Measurements from ENCODE around the gene ALG10B. TPM values are rescaled to one million over a fixed set of nuclear protein-coding genes. Genes with fewer than 3 reads are reported as not detected.
"Not testable (repeated sequence)": the region's sequence is repeated elsewhere in the genome, so short reads cannot be mapped to it uniquely, and the experiment has no call there.

Gene ALG10B
- 8.8 TPM for polyA plus RNA-seq (2012; ENCODE audit: missing spikeins)

DNA sequence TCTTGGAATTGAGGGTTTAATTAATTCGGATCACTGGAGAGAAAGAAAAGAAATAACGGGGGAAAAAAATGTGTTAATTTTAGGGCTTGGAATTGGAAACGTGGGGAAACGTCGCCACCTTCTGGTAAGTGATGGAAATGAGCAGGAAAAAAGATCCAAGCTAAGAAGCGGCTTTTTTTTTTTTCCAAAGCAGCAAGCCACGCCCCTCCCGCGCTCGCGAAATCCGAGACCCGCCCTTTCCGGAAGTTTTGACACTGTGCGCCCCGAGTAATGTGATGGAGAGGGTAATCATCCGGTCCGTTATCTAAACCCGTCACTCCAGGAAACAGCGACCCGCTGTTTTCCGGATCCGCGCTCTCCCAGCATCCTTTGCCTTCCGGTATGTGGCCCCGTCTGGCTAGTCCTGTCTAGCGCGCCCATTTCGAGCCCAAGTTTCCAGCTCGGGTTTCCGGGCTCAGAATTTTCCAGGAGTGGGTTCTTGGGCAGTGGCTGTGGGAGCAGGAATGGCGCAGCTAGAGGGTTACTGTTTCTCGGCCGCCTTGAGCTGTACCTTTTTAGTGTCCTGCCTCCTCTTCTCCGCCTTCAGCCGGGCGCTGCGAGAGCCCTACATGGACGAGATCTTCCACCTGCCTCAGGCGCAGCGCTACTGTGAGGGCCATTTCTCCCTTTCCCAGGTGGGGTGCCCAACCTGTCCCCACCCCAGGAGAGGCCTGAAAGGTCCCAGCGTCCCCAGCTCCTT is at the start of gene ALG10B:
TSS of gene ALG10B (plus strand) at position 384 of the 739 bp plus-strand sequence. CDS start at position 504, 120 bp downstream.
- TF ChIP-seq POLR2AphosphoS5 (IDR thresholded peaks at IDR 0.05; ENCODE audit: low read depth, low read length) (peak; percentile 85), POLR2A (IDR thresholded peaks at IDR 0.05; ENCODE audit: low read depth, low read length) (peak; percentile 81), TAF1 (IDR thresholded peaks at IDR 0.05; ENCODE audit: borderline replicate concordance, low read depth, low read length) (peak; percentile 88)
- FAIRE-seq, result peak; percentile 92
- DNase-seq (ENCODE audit: insufficient read length), result peak; percentile 29

GRCh38 chr12:38268612-38269011 is 48.0 kb upstream of the ALG10B start:
- TF ChIP-seq TAF1 (IDR thresholded peaks at IDR 0.05; ENCODE audit: borderline replicate concordance, low read depth, low read length) (no peak), POLR2AphosphoS5 (IDR thresholded peaks at IDR 0.05; ENCODE audit: low read depth, low read length) (no peak), POLR2A (IDR thresholded peaks at IDR 0.05; ENCODE audit: low read depth, low read length) (no peak)
- DNase-seq (ENCODE audit: insufficient read length) (no peak), FAIRE-seq (no peak)

DNA sequence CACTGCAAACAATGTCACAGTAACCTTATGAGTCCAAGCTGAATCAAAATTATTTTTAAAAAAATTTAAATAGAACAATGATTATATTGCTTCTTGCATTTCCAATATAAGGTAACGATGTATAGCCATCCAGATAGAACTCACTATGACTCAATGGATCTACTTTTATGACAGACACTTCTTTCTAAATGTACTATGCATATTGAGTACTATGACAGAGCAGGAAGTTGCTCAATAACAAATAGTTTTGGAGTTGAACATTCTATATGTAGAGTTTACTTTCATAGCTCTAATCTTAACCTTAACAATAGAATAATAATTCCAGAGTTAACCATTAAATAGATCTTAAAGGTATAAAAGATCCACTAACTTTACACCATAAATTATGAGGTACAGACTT is 46.7 kb upstream of the ALG10B start:
- DNase-seq (ENCODE audit: insufficient read length) (no peak), FAIRE-seq (no peak)
- TF ChIP-seq POLR2AphosphoS5 (IDR thresholded peaks at IDR 0.05; ENCODE audit: low read depth, low read length), result no peak
- no peak for TF ChIP-seq POLR2A (IDR thresholded peaks at IDR 0.05; ENCODE audit: low read depth, low read length)
- TF ChIP-seq TAF1 (IDR thresholded peaks at IDR 0.05; ENCODE audit: borderline replicate concordance, low read depth, low read length), result no peak

GRCh38 chr12:38279756-38280155 is 36.8 kb upstream of the ALG10B start:
- FAIRE-seq, result no peak
- TF ChIP-seq POLR2AphosphoS5 (IDR thresholded peaks at IDR 0.05; ENCODE audit: low read depth, low read length), result no peak
- TF ChIP-seq TAF1 (IDR thresholded peaks at IDR 0.05; ENCODE audit: borderline replicate concordance, low read depth, low read length), result no peak
- TF ChIP-seq POLR2A (IDR thresholded peaks at IDR 0.05; ENCODE audit: low read depth, low read length), result no peak
- no peak for DNase-seq (ENCODE audit: insufficient read length)

DNA sequence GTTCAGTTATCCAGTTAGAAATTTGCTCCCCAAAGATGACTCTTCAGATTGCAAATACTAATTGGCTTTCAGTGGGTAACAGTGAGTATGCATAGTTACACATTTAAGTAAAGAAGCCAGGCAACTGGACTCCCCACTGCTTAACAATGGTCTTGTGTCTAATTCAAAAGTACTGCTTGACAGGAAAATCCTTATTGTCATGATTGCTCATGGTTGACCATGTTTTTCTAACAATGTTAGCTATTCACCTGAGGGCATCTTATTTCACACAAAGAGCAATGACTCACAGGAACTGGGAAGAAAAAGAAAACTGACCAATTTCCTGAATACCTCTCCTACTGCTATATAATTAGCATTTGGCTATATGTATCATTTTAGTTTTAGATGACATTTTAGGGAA is 33.7 kb upstream of the ALG10B start:
- FAIRE-seq (no peak), DNase-seq (ENCODE audit: insufficient read length) (no peak)
- TF ChIP-seq TAF1 (IDR thresholded peaks at IDR 0.05; ENCODE audit: borderline replicate concordance, low read depth, low read length) (no peak), POLR2A (IDR thresholded peaks at IDR 0.05; ENCODE audit: low read depth, low read length) (no peak), POLR2AphosphoS5 (IDR thresholded peaks at IDR 0.05; ENCODE audit: low read depth, low read length) (no peak)

DNA sequence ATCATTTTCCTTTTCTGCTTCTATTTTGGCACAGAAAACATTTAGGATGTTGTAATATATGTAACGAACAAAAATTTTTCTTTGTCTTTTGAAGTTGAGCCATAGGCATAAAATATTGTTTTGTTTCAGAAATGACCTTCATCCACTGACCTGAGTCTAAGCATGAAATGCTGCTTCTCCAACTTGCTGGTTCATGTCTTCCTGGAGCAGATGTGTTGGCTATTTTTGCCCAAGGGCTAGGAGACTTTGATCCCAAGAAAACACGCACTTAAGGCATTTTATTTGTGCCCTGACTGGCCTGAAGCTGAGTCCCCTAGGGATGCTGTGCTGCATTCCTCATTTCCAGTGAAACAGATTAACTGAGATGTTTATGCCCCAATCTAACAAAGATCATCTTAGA is 27.2 kb upstream of the ALG10B start:
- FAIRE-seq, result no peak
- DNase-seq (ENCODE audit: insufficient read length), result no peak
- TF ChIP-seq TAF1 (IDR thresholded peaks at IDR 0.05; ENCODE audit: borderline replicate concordance, low read depth, low read length) (no peak), POLR2AphosphoS5 (IDR thresholded peaks at IDR 0.05; ENCODE audit: low read depth, low read length) (no peak)

- DNase-seq (ENCODE audit: insufficient read length) (no peak), FAIRE-seq (no peak)
- TF ChIP-seq POLR2A (IDR thresholded peaks at IDR 0.05; ENCODE audit: low read depth, low read length) (no peak), TAF1 (IDR thresholded peaks at IDR 0.05; ENCODE audit: borderline replicate concordance, low read depth, low read length) (no peak), POLR2AphosphoS5 (IDR thresholded peaks at IDR 0.05; ENCODE audit: low read depth, low read length) (no peak)
Measured at GRCh38 chr12:38291160-38291559, 25.4 kb upstream of the ALG10B start.

DNA sequence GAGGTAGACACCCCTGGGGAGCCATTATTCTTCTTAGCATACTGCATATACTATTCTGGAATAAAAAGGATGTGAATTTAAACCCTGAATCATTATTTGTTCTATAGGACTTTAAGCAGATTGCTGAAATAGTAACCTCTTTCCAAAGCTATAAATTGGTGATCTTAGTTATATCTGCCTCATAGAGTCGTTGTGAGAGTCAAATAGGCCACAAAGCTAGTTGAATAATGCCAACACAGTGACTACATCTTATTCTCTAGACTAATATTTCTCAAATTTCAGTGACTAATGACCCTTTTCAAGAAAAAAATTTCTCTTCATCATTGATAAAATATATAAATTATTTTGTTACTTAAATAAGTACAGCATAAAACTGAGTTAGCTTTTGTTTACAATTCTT is 13.6 kb upstream of the ALG10B start:
- not testable (repeated sequence) for DNase-seq (ENCODE audit: insufficient read length); FAIRE-seq

DNA sequence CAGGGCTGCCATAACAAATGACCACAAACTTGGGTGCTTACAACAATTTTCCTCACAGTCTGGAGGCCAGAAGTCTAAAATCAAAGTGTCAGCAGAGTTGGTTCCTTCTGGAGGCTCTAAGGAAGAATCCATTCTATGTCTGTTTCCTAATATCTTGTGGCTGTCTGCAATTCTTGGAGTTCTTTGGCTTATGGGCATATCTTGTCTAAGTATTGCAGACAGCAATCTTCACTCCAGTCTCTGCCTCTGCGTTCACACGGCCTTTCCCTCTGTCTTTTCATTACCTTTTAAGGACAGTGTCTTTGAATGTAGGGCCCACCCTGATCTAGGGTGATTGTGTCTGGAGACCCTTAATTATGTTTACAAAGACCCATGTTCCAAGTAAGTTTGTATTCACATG is 5.4 kb downstream of the ALG10B start:
- FAIRE-seq, result peak; percentile 46

DNA sequence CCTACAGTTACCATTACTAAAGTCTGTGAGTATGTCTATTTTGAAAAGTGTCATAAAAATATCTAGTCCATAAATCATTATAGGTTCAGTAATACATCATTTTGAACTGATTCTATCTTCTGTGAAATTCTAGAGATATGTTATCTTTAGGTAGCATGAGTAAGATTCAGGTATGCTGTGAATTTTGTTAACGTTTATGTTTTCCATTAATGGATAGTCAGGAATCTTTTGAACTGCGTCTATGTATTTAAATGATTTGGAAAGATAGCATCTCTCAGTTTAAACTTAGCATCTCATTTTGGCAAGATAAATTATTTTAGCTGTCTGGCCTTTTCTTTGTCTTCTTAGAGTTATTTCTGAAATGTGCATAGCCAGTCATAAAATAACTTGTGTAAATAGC is 8.3 kb downstream of the ALG10B start:
- DNase-seq (ENCODE audit: insufficient read length) (no peak), FAIRE-seq (no peak)
- no peak for TF ChIP-seq POLR2A (IDR thresholded peaks at IDR 0.05; ENCODE audit: low read depth, low read length)
- no peak for TF ChIP-seq TAF1 (IDR thresholded peaks at IDR 0.05; ENCODE audit: borderline replicate concordance, low read depth, low read length)
- TF ChIP-seq POLR2AphosphoS5 (IDR thresholded peaks at IDR 0.05; ENCODE audit: low read depth, low read length), result no peak

More for the DNA sequence above, 5.4 kb downstream of the ALG10B start:
- DNase-seq (ENCODE audit: insufficient read length), result not testable (repeated sequence)

DNA sequence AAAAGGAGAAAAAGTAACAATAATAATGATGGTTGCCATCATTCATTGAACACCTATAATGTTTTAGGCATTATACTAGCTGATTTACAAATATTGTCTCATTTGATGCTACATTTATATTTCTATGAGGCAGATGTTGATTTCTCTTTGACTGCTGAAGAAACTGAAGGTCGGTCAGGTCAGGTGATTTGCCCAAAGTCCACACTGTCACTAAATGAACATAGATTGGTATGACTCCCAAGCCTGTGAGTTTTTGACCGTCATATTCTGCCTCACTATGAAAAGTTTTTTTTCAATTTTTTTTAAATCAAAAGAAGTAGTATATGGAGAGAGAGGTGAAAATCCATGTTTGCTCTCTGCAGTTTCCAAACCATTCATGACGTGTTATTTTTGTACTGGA is 10.8 kb downstream of the ALG10B start:
- DNase-seq (ENCODE audit: insufficient read length) (no peak), FAIRE-seq (no peak)
- TF ChIP-seq POLR2A (IDR thresholded peaks at IDR 0.05; ENCODE audit: low read depth, low read length) (no peak), POLR2AphosphoS5 (IDR thresholded peaks at IDR 0.05; ENCODE audit: low read depth, low read length) (no peak), TAF1 (IDR thresholded peaks at IDR 0.05; ENCODE audit: borderline replicate concordance, low read depth, low read length) (no peak)

DNA sequence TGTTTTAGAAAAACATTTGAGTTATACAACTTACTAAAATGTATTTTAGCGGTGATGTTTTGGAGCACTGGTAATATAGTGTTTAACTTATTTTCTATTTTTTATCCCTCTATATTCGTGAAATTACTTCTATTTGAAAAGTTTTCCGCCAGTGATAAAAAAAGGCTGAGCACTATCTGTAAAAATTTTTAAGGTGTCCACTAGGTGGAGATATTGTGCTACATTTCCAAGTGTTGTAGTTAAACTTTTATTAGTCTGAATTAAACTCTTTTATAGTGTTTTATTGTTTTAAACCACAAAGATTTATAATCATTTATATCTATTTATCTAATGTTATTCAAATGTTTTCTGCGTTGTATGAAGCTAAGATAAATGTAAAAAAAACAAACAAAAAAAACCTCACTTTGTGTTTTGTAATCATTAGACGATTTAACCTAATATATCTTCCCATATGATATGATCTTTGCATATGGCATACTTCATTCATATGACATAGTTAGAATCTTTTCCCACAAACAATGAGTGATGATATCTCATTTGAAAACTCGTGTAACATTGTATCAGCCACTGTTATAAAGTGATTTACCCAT is 11.8 kb downstream of the ALG10B start:
- peak; percentile 73 for FAIRE-seq
- no peak for TF ChIP-seq POLR2A (IDR thresholded peaks at IDR 0.05; ENCODE audit: low read depth, low read length)
- no peak for TF ChIP-seq TAF1 (IDR thresholded peaks at IDR 0.05; ENCODE audit: borderline replicate concordance, low read depth, low read length)
- no peak for TF ChIP-seq POLR2AphosphoS5 (IDR thresholded peaks at IDR 0.05; ENCODE audit: low read depth, low read length)
- DNase-seq (ENCODE audit: insufficient read length), result no peak

GRCh38 chr12:38330414-38330813 is 13.8 kb downstream of the ALG10B start:
- DNase-seq (ENCODE audit: insufficient read length); FAIRE-seq: not testable (repeated sequence)

All from GM12892 (cell line).